WTC11 (cell line): ENCODE data around the gene ZNF652.

Source experiments
- AFF4 ChIP-seq: sonication (generic); formaldehyde crosslinking; IDR thresholded peaks from 2 replicates; pipeline ENCODE4 v1.8.1; 2023; ENCODE audit warnings: mild to moderate bottlenecking, missing genetic modification reagents, borderline replicate concordance
- ATF3 ChIP-seq: sonication (generic); formaldehyde crosslinking; conservative IDR thresholded peaks from 2 replicates; pipeline ENCODE4 v1.8.1; 2022; ENCODE audit warnings: mild to moderate bottlenecking, missing genetic modification reagents
- CBFB ChIP-seq: sonication (generic); formaldehyde crosslinking; IDR thresholded peaks from 2 replicates; pipeline ENCODE4 v1.8.1; 2022; ENCODE audit warnings: mild to moderate bottlenecking, low read depth, missing genetic modification reagents
- CREM ChIP-seq: sonication (generic); formaldehyde crosslinking; IDR thresholded peaks from 2 replicates; pipeline ENCODE4 v1.8.1; 2022; ENCODE audit warnings: mild to moderate bottlenecking, missing genetic modification reagents, moderate library complexity
- CTCF ChIP-seq: fragments of 200-600 bp; IDR thresholded peaks from 2 replicates; pipeline ENCODE4 v1.8.0; 2022; ENCODE audit warnings: antibody characterized with exemption
- E2F4 ChIP-seq: sonication (generic); formaldehyde crosslinking; IDR thresholded peaks from 2 replicates; pipeline ENCODE4 v1.8.1; 2022; ENCODE audit warnings: low read depth, mild to moderate bottlenecking, moderate library complexity, missing genetic modification reagents, borderline replicate concordance
- FOXJ3 ChIP-seq: sonication (generic); formaldehyde crosslinking; IDR thresholded peaks from 2 replicates; pipeline ENCODE4 v1.9.0; 2021; ENCODE audit warnings: missing genetic modification reagents, mild to moderate bottlenecking, borderline replicate concordance
- HMGXB4 ChIP-seq: sonication (generic); formaldehyde crosslinking; IDR thresholded peaks from 2 replicates; pipeline ENCODE4 v1.8.1; 2023; ENCODE audit warnings: mild to moderate bottlenecking, moderate library complexity, missing genetic modification reagents
- IRF1 ChIP-seq: sonication (generic); formaldehyde crosslinking; IDR thresholded peaks from 2 replicates; pipeline ENCODE4 v1.8.0; 2023; ENCODE audit warnings: missing genetic modification reagents
- JUN ChIP-seq: sonication (generic); formaldehyde crosslinking; IDR thresholded peaks from 2 replicates; pipeline ENCODE4 v1.8.0; 2023; ENCODE audit warnings: mild to moderate bottlenecking, missing genetic modification reagents
- NFYB ChIP-seq: sonication (generic); formaldehyde crosslinking; conservative IDR thresholded peaks from 2 replicates; pipeline ENCODE4 v1.8.0; 2022; ENCODE audit warnings: low read depth, missing genetic modification reagents
- NR1H2 ChIP-seq: sonication (generic); formaldehyde crosslinking; IDR thresholded peaks from 2 replicates; pipeline ENCODE4 v1.9.0; 2021; ENCODE audit warnings: mild to moderate bottlenecking, moderate library complexity, missing genetic modification reagents
- RORB ChIP-seq: fragments of 250-450 bp; sonication (Bioruptor Pico); IDR thresholded peaks from 2 replicates; pipeline ENCODE4 v1.9.0; 2021; ENCODE audit warnings: mild to moderate bottlenecking
- ZNF423 ChIP-seq: fragments of 250-450 bp; sonication (Bioruptor Pico); IDR thresholded peaks from 2 replicates; pipeline ENCODE4 v2.1.2; 2022; ENCODE audit warnings: mild to moderate bottlenecking, moderate library complexity

GRCh38 chr17:49255125-49255524, 106.9 kb downstream of the ZNF652 start:
- TF ChIP-seq CTCF: no peak
- no peak for TF ChIP-seq CBFB (CRISPR knock-in tag)
- TF ChIP-seq ATF3 (CRISPR knock-in tag): no peak
- no peak for TF ChIP-seq JUN (CRISPR knock-in tag)
- TF ChIP-seq NR1H2 (CRISPR knock-in tag): no peak
- no peak for TF ChIP-seq ZNF423 (CRISPR knock-in tag)
- no peak for TF ChIP-seq CREM (CRISPR knock-in tag)
- TF ChIP-seq E2F4 (CRISPR knock-in tag): no peak
- TF ChIP-seq FOXJ3: no peak
- TF ChIP-seq IRF1 (CRISPR knock-in tag): no peak
- no peak for TF ChIP-seq AFF4 (CRISPR knock-in tag)
- TF ChIP-seq HMGXB4 (CRISPR knock-in tag): no peak
- TF ChIP-seq NFYB (CRISPR knock-in tag): no peak
- TF ChIP-seq RORB (CRISPR knock-in tag): no peak
